ENCODE data around the gene AGBL5. TPM values are rescaled to one million over a fixed set of nuclear protein-coding genes. Genes with fewer than 3 reads are reported as not detected.
A peak's percentile ranks its signal among the peaks of the same experiment; 100 is the strongest.

The AGBL5 gene
- total and polyA plus RNA-seq, 9 of the 15 experiments (the other 6 are each of a cell fraction or from before 2014, with no cell fraction given): 3.3 to 52.7 (median 26.2) TPM

- TF ChIP-seq ZNF12 (CRISPR knock-in tag; IDR thresholded peaks at IDR 0.05): no peak
- no peak for TF ChIP-seq HIVEP1 (CRISPR knock-in tag; IDR thresholded peaks at IDR 0.05)
- TF ChIP-seq PURB (CRISPR knock-in tag; IDR thresholded peaks at IDR 0.05; ENCODE audit: low read depth): no peak
- no peak for TF ChIP-seq EZH2 (IDR thresholded peaks at IDR 0.05; ENCODE audit: borderline replicate concordance, low read depth, low read length)
- no peak for TF ChIP-seq ARNT (IDR thresholded peaks at IDR 0.05)
- no peak for TF ChIP-seq MAX (CRISPR knock-in tag; IDR thresholded peaks at IDR 0.05)
- 0 out of 2 replicates have a peak, but pooled peaks have one; percentile 65 for TF ChIP-seq PATZ1 (CRISPR knock-in tag; IDR thresholded peaks at IDR 0.05; ENCODE audit: borderline replicate concordance)
- no peak for TF ChIP-seq TBP (optimal IDR thresholded peaks at IDR 0.05; ENCODE audit: low read depth, low read length)
- TF ChIP-seq CREB1 (IDR thresholded peaks at IDR 0.05): no peak
- TF ChIP-seq CREB1 (CRISPR knock-in tag; IDR thresholded peaks at IDR 0.05): no peak
- TF ChIP-seq TEAD1 (CRISPR knock-in tag; IDR thresholded peaks at IDR 0.05): no peak
- no peak for TF ChIP-seq ZNF655 (CRISPR knock-in tag; IDR thresholded peaks at IDR 0.05)
- no peak for TF ChIP-seq REST (IDR thresholded peaks at IDR 0.05; ENCODE audit: borderline replicate concordance)
- peak; percentile 15; the same call in 1 of the 2 replicates for TF ChIP-seq REST (CRISPR knock-in tag; IDR thresholded peaks at IDR 0.05; ENCODE audit: low read depth)
- no peak for TF ChIP-seq CC2D1A (IDR thresholded peaks at IDR 0.05)
Measured at GRCh38 chr2:27071990-27072830, 20.7 kb downstream of the AGBL5 start (continued).
